MCF 10A (cell line): ENCODE results near the gene SMIM36. TPM values are rescaled to one million over a fixed set of nuclear protein-coding genes. Genes with fewer than 3 reads are reported as not detected.

Experiments
- Bru-seq: library from RNA; stranded (reverse); fragments of 400-500 nt; gene quantifications from one replicate; lab custom pipeline; 2021; lab: Mats Ljungman, UMichigan
- BruChase-seq, 2 experiments: library from RNA; stranded (reverse); fragments of 400-500 nt; gene quantifications; one replicate each; lab custom pipeline; 2021; lab: Mats Ljungman, UMichigan
- BruUV-seq: library from RNA; stranded (reverse); fragments of 400-500 nt; replicated peaks from 2 replicates; lab custom pipeline; 2021; lab: Mats Ljungman, UMichigan
- CTCF ChIA-PET: fragments of 300-600 bp; sonication (Branson Sonifier 250); formaldehyde crosslinking; extraction: SDS; loops from one replicate; lab custom pipeline; 2021; ENCODE audit warnings: antibody characterized with exemption, inconsistent platforms; lab: Yijun Ruan, JAX
- POLR2A ChIA-PET: fragments of 300-600, 350-650 bp; sonication (Branson Sonifier 250); formaldehyde crosslinking; extraction: SDS; loops from one replicate; lab custom pipeline; 2020; ENCODE audit warnings: antibody characterized with exemption, inconsistent platforms; lab: Yijun Ruan, JAX
- DNase-seq: peaks from one replicate; pipeline ENCODE4 v3.0.0-alpha.2; 2018; ENCODE audit not compliant: unreplicated experiment
- H3K27ac Mint-ChIP-seq: one replicate; pipeline ENCODE4 v1.8.0; 2022; ENCODE audit warnings: mild to moderate bottlenecking, low read depth, mixed read lengths; ENCODE audit not compliant: unreplicated experiment
- H3K27me3 Mint-ChIP-seq: one replicate; pipeline ENCODE4 v1.8.0; 2022; ENCODE audit warnings: mixed read lengths; ENCODE audit not compliant: insufficient read depth, unreplicated experiment
- H3K36me3 Mint-ChIP-seq: one replicate; pipeline ENCODE4 v1.8.0; 2022; ENCODE audit warnings: mild to moderate bottlenecking, moderate library complexity, mixed read lengths; ENCODE audit not compliant: insufficient read depth, unreplicated experiment
- H3K4me1 Mint-ChIP-seq: one replicate; pipeline ENCODE4 v1.8.0; 2022; ENCODE audit warnings: mixed read lengths; ENCODE audit not compliant: insufficient read depth, unreplicated experiment
- H3K4me3 Mint-ChIP-seq: one replicate; pipeline ENCODE4 v1.8.0; 2022; ENCODE audit warnings: mild to moderate bottlenecking, moderate library complexity, mixed read lengths; ENCODE audit not compliant: unreplicated experiment
- H3K9me3 Mint-ChIP-seq: one replicate; pipeline ENCODE4 v1.8.0; 2022; ENCODE audit warnings: mixed read lengths; ENCODE audit not compliant: unreplicated experiment
- intact Hi-C: fragments of 100-400 bp; cut with micrococcal nuclease; formaldehyde crosslinking; loops from 2 replicates; pipeline ENCODE4 v1.14.1; 2022
- long read RNA-seq: library from polyadenylated mRNA; stranded (forward); transcript quantifications from one replicate; pipeline ENCODE4 v2.0.0, GENCODE V29; 2022
- total RNA-seq: library from RNA; stranded (reverse); gene quantifications from 2 replicates; pipeline ENCODE4 v1.2.3, GENCODE V29; 2022
- TF ChIP-seq, protein P1 (sequence below): fragments of 200-600 bp; IDR thresholded peaks from one replicate; pipeline ENCODE4 v1.8.0; 2022; ENCODE audit warnings: antibody characterized with exemption, mild to moderate bottlenecking; ENCODE audit not compliant: unreplicated experiment

Gene SMIM36
- not detected in 2 replicates for total RNA-seq
- percentile 2 among the genes with signal in this experiment for Bru-seq, nascent RNA
- percentile 2 among the genes with signal in this experiment for BruChase-seq, experiment 1, labeled RNA remaining after a 6-hour chase
- BruChase-seq, experiment 2, labeled RNA remaining after a 2-hour chase, result percentile 4 among the genes with signal in this experiment
- long read RNA-seq, result 0 reads

DNA sequence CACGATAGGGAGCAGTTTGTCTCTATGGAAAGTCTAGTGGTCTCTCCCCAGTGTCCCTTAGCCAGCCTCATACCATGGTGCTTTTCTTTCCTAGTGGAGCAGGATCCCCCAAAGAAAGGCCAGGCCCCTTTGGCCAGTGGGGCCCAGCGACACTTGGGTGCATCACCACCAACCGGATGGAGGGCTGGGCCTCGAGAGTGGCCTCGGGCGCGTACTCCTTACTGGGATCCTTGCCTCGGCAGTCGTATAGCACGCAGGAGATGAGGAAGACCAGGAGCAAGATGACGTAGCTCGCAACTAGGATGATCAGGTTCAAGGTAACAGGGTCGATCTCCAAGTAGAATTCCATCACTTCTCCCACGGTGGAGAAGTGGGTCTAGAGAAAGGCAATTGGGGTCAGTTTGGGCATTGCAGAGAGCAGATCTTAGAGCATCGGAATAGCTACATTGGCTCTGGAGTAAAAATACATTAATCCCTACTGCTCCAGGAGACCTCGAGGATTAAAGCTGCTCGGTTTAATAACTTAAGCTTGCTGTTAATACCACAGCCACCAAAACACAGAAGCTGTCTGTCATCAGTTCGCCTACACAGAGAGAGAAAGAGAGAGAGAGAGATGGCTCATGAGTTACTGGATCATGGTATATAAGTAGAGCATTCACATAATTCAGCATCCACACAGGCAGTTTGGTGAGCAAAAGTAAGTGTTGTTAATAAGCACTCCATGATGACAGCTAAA lies at the start of gene SMIM36:
TSS of gene SMIM36 (minus strand) at position 467 of the 736 bp plus-strand sequence.
- no peak for DNase-seq
- TF ChIP-seq, protein P1, sequence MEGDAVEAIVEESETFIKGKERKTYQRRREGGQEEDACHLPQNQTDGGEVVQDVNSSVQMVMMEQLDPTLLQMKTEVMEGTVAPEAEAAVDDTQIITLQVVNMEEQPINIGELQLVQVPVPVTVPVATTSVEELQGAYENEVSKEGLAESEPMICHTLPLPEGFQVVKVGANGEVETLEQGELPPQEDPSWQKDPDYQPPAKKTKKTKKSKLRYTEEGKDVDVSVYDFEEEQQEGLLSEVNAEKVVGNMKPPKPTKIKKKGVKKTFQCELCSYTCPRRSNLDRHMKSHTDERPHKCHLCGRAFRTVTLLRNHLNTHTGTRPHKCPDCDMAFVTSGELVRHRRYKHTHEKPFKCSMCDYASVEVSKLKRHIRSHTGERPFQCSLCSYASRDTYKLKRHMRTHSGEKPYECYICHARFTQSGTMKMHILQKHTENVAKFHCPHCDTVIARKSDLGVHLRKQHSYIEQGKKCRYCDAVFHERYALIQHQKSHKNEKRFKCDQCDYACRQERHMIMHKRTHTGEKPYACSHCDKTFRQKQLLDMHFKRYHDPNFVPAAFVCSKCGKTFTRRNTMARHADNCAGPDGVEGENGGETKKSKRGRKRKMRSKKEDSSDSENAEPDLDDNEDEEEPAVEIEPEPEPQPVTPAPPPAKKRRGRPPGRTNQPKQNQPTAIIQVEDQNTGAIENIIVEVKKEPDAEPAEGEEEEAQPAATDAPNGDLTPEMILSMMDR, result no peak
- Mint-ChIP-seq H3K36me3 (no peaks in the 10 kb centered on the region), H3K4me3 (no peak within 1 kb of the TSS), H3K27me3 (peaks cover 10% of the 10 kb centered on the region), H3K4me1 (no peaks in the 10 kb centered on the region), H3K9me3 (no peaks in the 10 kb centered on the region), H3K27ac (no peak within 1 kb of the TSS)
- ChIA-PET CTCF (interaction anchor here (0.6 to 3.4 kb wide), 12 partner anchors 11 to 518 kb away, joined by 3 to 23 read pairs (median 6); partner anchors contain the start of gene MMD), POLR2A (interaction anchor here (0.6 kb wide), 1 partner anchor 1761 kb away, joined by 4 read pairs; no protein-coding TSS in a partner anchor)
- intact Hi-C loops, result loop anchor here (5.0 kb wide), 1 partner anchor 79 kb away; no protein-coding TSS in a partner anchor
- BruUV-seq, result no TSS peak

DNA sequence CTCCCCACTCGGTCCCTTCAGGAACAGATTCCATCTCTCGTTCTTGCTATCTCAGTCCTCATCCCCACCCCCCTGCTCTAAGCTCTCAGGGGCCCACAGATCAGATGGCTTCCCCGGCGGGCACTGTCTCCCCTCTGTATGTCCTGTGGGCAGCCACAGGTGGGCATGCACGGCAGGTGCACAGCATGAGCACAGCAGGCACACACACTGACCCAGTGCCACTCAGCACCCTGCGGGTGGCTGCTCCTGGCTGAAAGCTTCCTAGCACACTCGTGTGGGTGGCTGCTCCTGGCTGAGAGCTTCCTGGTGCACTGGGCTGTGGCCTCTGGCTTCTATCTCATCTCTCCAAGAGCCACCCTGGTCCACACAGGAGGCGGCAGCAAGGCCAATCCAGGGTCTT lies 44.5 kb upstream of the SMIM36 start:
- POLR2A ChIA-PET, result no interaction called here
- no peak for DNase-seq
- CTCF ChIA-PET, result no interaction called here
- Mint-ChIP-seq H3K9me3 (no peaks in the 10 kb centered on the region), H3K27ac (no peak overlapping the region), H3K27me3 (no peaks in the 10 kb centered on the region), H3K4me3 (no peak overlapping the region), H3K36me3 (no peaks in the 10 kb centered on the region), H3K4me1 (no peaks in the 10 kb centered on the region)
- intact Hi-C loops, result no loop called here
- TF ChIP-seq, protein P1, result no peak
- no TSS peak for BruUV-seq

DNA sequence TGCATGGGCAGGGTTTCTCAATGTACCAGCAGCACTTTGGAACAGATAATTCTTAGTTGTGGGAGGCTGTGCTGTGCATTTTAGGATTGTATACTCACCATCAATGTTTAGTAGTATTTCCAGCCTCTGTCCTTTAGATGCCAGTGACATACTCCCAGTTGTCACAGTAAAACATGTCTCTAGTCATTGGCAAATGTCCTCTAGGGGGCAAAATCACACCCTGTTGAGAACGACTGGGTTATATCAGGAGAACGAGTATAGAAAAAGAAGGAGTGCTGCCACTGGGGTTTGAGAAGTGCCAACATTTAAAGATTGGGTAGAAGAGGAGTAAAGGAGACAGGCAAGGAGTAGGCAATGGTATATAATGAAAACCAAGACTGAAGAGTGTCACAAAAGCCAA lies 37.9 kb upstream of the SMIM36 start:
- Mint-ChIP-seq H3K4me1 (peaks cover 16% of the 10 kb centered on the region), H3K36me3 (no peaks in the 10 kb centered on the region), H3K27me3 (no peaks in the 10 kb centered on the region), H3K4me3 (no peak overlapping the region), H3K27ac (no peak overlapping the region), H3K9me3 (no peaks in the 10 kb centered on the region)
- intact Hi-C loops, result loop anchor here (5.0 kb wide), 1 partner anchor 38 kb away; no protein-coding TSS in a partner anchor
- CTCF ChIA-PET, result interaction anchor here (0.9 to 1.3 kb wide), 3 partner anchors 53 to 169 kb away, joined by 3 to 6 read pairs (median 5); no protein-coding TSS in a partner anchor
- peak; percentile 47 for DNase-seq
- BruUV-seq, result no TSS peak
- POLR2A ChIA-PET, result no interaction called here
- TF ChIP-seq, protein P1, result no peak
